T-helper 22 cell (primary cell): Measurements from ENCODE around the gene DDX56.
"Not testable (repeated sequence)": the region's sequence is repeated elsewhere in the genome, so short reads cannot be mapped to it uniquely, and the experiment has no call there.

ENCODE experiments used
- DNase-seq: peaks from one replicate; pipeline ENCODE4 v3.0.0-alpha.2; 2020; ENCODE audit warnings: low read depth

The DDX56 gene

GRCh38 chr7:44562622-44562962 lies 11.1 kb downstream of the DDX56 start:
- not testable (repeated sequence) for DNase-seq

DNA sequence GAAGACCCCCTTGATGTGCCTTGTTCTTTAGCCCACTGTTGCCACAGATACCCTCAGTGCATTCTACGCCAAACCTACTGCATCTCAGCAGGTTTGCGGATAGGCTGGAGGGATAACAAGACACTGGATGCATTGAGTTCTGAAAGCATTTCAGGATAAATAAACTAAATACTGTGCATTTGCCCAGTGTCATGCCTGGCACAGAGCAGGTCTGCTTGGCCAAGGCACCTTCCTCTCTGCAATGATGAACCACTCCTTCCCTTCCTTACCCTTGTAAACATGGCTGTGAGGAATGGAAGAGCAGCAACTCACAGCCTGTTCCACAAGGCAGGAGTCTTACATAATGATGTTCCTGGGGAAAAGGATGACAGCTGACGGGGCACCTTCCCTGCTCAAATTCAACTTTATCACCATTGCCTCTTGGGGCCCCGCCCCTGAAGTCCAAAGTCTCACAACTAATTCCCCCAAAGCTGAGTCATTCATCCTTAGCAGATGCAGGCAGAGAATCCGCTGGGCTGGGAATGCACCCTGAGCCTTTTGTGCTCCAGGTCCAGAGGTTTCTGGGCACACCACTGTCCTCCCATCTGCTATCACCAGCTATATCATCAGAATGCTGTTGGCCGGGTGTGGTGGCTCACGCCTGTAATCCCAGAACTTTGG lies 11.6 kb downstream of the DDX56 start:
- no peak for DNase-seq

- DNase-seq = no peak
These were observed 12.2 kb downstream of the DDX56 start for GRCh38 chr7:44561481-44561880.

- no peak for DNase-seq
These were observed 14.2 kb downstream of the DDX56 start for GRCh38 chr7:44559485-44559884.

GRCh38 chr7:44557485-44557884 lies 16.2 kb downstream of the DDX56 start:
- no peak for DNase-seq

DNA sequence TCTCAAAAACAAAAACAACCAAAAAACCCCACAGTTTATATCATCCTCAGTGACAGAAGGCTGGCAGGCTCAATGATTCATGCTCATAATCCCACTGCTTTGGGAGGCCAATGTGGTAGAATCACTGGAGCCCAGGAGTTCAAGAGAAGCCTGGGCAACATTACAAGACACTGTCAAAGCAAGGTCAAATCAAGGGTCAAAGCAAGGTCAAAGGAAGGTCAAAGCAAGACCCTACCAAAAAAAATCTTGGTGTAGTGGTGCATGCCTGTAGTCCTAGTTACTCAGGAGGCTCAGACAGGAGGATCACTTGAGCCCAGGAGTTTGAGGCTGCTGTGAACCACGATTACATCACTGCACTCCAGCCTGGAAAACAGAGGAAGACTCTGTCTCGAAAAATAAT lies 18.4 kb downstream of the DDX56 start:
- DNase-seq = no peak

GRCh38 chr7:44552473-44553005 lies 21.2 kb downstream of the DDX56 start:
- not testable (repeated sequence) for DNase-seq

- DNase-seq = no peak
These were observed 24.3 kb downstream of the DDX56 start for GRCh38 chr7:44549457-44549856.

GRCh38 chr7:44548893-44549292 lies 24.8 kb downstream of the DDX56 start:
- no peak for DNase-seq

GRCh38 chr7:44547536-44548231 lies 26.0 kb downstream of the DDX56 start:
- DNase-seq = no peak

DNA sequence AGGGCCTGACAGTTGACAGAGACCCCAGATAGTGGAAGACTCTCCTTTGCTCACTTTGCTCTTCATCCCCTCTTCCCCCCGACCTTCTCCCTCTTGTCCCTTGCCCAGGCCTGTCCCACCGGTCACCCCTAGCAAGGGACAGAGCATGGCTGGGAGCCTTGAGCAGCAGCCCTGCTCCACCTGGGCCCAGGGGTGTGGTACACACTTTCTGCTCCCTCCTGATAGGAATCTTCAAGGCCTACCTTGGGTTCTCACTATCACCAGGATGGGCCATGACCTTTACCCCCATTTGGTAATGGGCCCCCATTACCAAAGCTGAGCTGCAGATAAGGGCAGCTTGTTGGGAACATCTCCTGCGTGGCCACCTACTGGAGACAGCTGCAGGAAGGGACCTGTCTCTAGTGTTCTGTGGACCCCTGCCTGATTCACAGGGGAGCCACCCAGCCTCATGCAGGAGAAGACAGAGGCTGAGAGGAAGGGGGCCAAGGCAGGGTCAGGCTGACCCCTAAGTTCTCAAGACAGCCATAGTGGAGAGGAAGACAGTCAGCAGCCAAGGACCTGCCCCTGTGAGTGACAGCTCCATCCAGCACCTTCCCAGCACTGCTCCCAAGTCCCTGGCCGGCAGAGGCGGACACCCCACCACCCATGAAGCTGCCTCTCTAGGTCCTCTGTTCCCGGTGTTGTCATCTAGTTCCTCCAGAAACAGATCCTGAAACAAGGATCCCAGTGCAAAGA lies 31.7 kb downstream of the DDX56 start:
- DNase-seq = no peak

DNA sequence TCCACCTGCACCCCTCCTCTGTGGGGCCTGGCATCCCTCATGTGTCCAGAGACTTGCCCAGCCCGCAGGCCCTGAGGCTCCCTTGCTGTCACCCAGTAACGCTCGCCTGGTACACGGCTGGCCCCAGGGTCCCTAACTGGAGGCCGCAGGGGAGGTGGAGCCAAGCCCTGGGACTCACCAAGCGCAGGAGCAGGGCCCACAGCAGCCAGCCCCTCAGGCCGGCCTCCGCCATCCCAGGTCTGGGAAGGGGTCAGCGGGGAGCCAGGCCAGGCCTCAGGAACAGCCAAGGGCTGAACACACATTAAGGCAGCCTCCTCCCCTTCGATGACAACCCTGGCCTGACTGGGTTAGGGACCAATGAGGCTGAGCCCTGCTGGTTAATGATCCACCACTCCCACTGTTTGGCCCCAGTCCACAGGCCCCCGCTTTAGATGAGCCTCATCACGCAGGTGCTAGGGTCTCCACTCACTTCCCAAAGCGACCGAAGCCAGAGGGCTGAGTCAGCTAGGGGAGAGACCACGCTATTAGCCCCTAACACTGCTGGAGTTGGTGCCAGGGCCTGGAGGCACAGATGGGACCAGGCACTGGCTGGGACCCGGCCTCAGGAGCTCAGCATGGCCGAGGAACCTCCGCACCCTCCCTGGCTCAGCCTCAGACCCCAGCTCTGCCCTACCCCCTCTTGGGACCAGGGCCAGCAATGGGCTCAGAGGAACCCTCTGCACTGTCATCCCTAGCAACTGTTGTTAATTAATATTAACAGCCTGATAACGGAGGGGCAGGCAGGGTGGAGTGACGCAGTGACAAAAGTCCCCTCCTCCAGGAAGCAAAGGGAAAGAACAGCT lies 32.5 kb downstream of the DDX56 start, which contains the start of gene NPC1L1:
Gene NPC1L1, minus strand, starts transcription at position 303 of the 842 bp plus-strand sequence. Its CDS starts 71 bp downstream, at position 232.
- DNase-seq = no peak

- no peak for DNase-seq
These were observed 33.1 kb downstream of the DDX56 start for GRCh38 chr7:44540592-44541027.

- DNase-seq = no peak
These were observed 33.8 kb downstream of the DDX56 start for GRCh38 chr7:44539669-44540506.

- DNase-seq = no peak
These were observed 34.7 kb downstream of the DDX56 start for GRCh38 chr7:44538798-44539668.

DNA sequence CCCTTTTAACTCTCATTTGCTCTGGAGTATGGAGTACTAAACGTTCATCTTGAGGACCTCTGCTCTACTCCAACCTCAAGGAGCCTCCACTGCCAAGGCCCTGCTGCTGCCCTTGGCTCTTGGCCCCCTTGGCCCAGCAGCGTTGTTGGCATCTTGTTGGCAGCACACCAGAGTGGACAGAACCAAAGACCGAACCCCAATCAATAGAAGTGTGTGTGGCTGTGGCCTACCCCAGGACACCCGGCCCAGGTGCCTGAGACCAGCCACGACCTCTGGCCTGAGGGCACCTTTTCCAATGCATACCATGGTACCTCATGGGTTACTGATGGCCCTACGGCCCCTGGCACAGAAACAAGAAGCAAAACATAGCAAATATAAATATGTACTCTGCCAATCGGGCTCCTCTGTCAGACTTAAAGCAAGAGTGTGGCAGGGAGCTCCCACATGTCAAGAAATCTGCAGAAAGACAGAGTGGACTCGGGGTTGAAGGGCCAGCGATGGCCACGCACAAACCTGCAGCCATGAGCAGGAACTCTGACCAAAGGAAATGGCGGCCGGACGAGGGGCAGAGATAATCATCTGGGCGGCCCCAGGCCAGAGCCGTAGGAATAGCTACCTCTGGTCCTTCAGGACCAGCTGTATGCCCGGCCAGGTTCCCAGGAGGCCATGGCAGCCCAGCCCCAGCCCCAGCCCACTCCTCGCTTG lies 35.5 kb downstream of the DDX56 start:
- DNase-seq = no peak

DNA sequence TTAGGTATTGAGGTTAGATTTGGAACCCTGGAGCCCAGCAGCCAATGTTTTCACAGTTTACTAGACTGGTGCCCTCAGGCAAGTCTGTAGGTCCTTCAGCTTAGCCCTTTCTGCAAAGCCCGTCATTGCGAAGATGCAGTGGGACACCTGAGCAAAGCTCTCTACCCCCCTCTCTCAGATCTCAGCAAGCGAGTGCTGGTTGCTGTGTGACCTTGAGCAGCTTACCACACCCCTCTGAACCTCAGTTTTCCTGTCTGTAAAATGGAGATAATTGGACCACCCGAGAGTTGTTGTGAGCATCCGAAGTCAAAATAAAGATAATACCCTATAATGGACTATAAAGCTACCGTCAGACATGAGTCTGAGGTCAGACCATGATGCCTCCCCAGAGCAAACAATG lies 36.3 kb downstream of the DDX56 start:
- DNase-seq = no peak

DNA sequence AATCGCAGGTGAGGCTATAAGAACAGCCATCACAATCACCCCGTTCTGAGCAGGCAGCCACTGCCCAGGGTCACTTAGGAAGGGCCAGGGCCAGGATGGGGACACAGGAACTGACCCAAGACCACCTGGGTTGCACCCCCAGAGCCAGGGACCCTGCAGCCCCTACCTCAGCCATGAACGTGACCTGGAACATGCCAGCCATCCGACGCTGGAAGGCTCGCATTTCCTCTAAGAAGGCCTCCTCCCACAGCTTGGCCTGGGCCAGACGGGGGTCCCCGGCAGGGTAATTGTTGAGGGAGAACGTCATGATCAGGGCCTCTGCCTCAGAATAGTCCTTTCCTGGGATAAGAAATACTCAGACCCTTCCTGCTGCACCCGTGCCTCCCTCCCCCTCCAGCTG lies 37.6 kb downstream of the DDX56 start:
- DNase-seq = no peak

DNA sequence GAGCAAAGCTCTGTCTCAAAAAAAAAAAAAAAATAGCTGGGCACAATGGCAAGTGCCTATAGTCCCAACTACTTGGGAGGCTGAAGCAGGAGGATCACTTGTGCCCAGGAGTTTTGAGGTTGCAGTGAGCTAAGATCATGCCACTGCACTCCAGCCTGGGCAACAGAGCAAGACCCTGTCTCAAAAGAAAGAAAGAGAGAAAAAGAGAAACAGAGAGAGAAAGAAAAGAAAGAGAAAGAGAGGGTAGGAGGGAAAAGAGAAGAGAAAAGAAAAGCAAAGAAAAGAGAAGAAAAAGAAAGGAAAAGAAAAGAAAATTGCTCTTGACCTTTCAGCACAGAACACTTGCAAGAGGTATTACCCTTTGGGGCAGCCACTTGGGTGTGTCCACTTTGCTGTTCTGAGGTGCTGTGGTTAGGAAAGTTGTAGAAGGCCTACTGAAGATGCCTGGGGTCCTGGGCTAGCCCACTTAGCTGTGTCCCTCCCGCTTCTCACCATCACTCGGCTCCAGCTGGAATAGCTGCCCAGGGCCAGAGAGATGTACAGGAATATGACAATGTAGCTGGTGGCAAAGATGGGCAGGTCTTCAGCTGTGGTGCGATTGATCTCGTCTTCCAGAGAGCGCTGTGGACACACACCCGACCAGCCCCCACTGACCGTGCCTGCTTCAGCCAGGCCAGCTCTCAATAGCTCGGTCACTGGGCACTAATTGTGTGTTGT lies 38.2 kb downstream of the DDX56 start:
- no peak for DNase-seq
